HepG2 (cell line): ENCODE data around the gene CCR5AS.

Experiments used
- ATAC-seq: fragments of 200-7000 bp; cut with Tn5 transposase; 3 replicates; pipeline ENCODE4 v1.9.1; 2020; ENCODE audit warnings: mild to moderate bottlenecking, moderate library complexity
- BruUV-seq: library from RNA; stranded (reverse); fragments of 400-500 nt; replicated peaks from 2 replicates; lab custom pipeline; 2021; lab: Mats Ljungman, UMichigan
- CTCF ChIA-PET: fragments of 300-600 bp; formaldehyde crosslinking; extraction: SDS; loops from one replicate; lab custom pipeline; 2021; ENCODE audit warnings: low total read pairs, inconsistent platforms, low intra/inter-chr PET ratio; lab: Yijun Ruan, JAX
- POLR2A ChIA-PET: fragments of 350-600 bp; sonication (Branson Sonifier 250); formaldehyde crosslinking; loops from one replicate; lab custom pipeline; 2020; ENCODE audit warnings: antibody characterized with exemption, inconsistent platforms; lab: Yijun Ruan, JAX
- DNase-seq: peaks from one replicate; pipeline ENCODE4 v3.0.0-alpha.2; 2015; ENCODE audit warnings: low spot score
- FAIRE-seq: peaks from 3 replicates; lab custom pipeline; 2011; peaks lifted over from hg19 to GRCh38; lab: Jason Lieb, UNC
- H2AFZ ChIP-seq: one replicate; pipeline ENCODE4 v1.6.1; 2011; ENCODE audit warnings: low read length, inconsistent platforms
- H3K27ac ChIP-seq: fragments of 300-600 bp; 3 replicates; pipeline ENCODE4 v1.8.0; 2011; ENCODE audit warnings: mixed run types, mild to moderate bottlenecking, mixed read lengths, low read length, inconsistent platforms; ENCODE audit not compliant: insufficient read depth; ENCODE audit errors: extremely low read length
- H3K27me3 ChIP-seq, 2 experiments: fragments of 200-600 bp in 1 of 2; 2 replicates in 1 of 2; 3 replicates in 1 of 2; pipeline versions ENCODE4 v1.6.0 to v1.8.0; 2011; ENCODE audit warnings: low read length in 2 of 2, mild to moderate bottlenecking in 2 of 2, moderate library complexity in 2 of 2, inconsistent platforms in 1 of 2; ENCODE audit not compliant: insufficient read depth in 2 of 2, control insufficient read depth in 1 of 2
- H3K36me3 ChIP-seq, 2 experiments: fragments of 200-600 bp in 1 of 2; replicated peaks in 1 of 2; 2 replicates in 1 of 2; 3 replicates in 1 of 2; pipeline versions ENCODE4 v1.5.1 to v1.8.0; 2011; ENCODE audit warnings: low read length in 2 of 2, inconsistent platforms in 1 of 2; ENCODE audit not compliant: insufficient read depth in 2 of 2, control insufficient read depth in 1 of 2
- H3K4me1 ChIP-seq: 2 replicates; pipeline ENCODE4 v1.5.1; 2012; ENCODE audit warnings: low read length, inconsistent platforms; ENCODE audit not compliant: insufficient read depth
- H3K4me2 ChIP-seq: 2 replicates; pipeline ENCODE4 v1.6.0; 2011; ENCODE audit warnings: low read depth, low read length, inconsistent platforms
- H3K4me3 ChIP-seq, 3 experiments: fragments of 200-600 bp in 1 of 3; sonication (generic), shearing (Covaris generic) in 1 of 3; replicated peaks in 1 of 3; 2 replicates each; pipeline ENCODE4 v1.5.1; 2011 to 2016; ENCODE audit warnings: low read length in 3 of 3, inconsistent platforms in 2 of 3, low read depth in 2 of 3, mild to moderate bottlenecking in 2 of 3, control low read depth in 1 of 3, mixed read lengths in 1 of 3; ENCODE audit not compliant: insufficient read depth in 1 of 3
- H3K79me2 ChIP-seq: one replicate; pipeline ENCODE4 v1.6.1; 2011; ENCODE audit warnings: low read length, inconsistent platforms; ENCODE audit not compliant: insufficient read depth
- H3K9ac ChIP-seq: 2 replicates; pipeline ENCODE4 v1.6.0; 2011; ENCODE audit warnings: mild to moderate bottlenecking, low read depth, low read length, inconsistent platforms; ENCODE audit not compliant: insufficient read depth
- H3K9me3 ChIP-seq: 2 replicates; pipeline ENCODE4 v1.5.1; 2012; ENCODE audit warnings: mild to moderate bottlenecking, low read length
- H4K20me1 ChIP-seq: 2 replicates; pipeline ENCODE4 v1.6.0; 2011; ENCODE audit warnings: inconsistent platforms, mild to moderate bottlenecking, low read length, moderate library complexity; ENCODE audit not compliant: insufficient read depth
- DR1 ChIP-seq: sonication (generic); formaldehyde crosslinking; IDR thresholded peaks from 2 replicates; pipeline ENCODE4 v1.8.0; 2021; ENCODE audit warnings: mild to moderate bottlenecking, missing genetic modification reagents, inconsistent platforms
- ETV5 ChIP-seq: IDR thresholded peaks from 2 replicates; pipeline ENCODE4 v1.6.1; 2018; ENCODE audit warnings: missing biosample characterization, missing genetic modification reagents, inconsistent platforms, borderline replicate concordance
- HINFP ChIP-seq: sonication (generic); formaldehyde crosslinking; IDR thresholded peaks from 2 replicates; pipeline ENCODE4 v1.4.0; 2020; ENCODE audit warnings: low read depth, mild to moderate bottlenecking, missing genetic modification reagents
- HNRNPUL1 ChIP-seq: fragments of 200-400 bp; formaldehyde crosslinking; IDR thresholded peaks from 2 replicates; pipeline ENCODE4 v1.6.1; 2017; ENCODE audit warnings: low read depth, mild to moderate bottlenecking, low read length, moderate library complexity
- HOXA9 ChIP-seq: sonication (generic); formaldehyde crosslinking; IDR thresholded peaks from 2 replicates; pipeline ENCODE4 v1.8.1; 2022; ENCODE audit warnings: missing genetic modification reagents, mild to moderate bottlenecking, moderate library complexity, borderline replicate concordance
- IRF2 ChIP-seq: IDR thresholded peaks from 2 replicates; pipeline ENCODE4 v1.6.1; 2018; ENCODE audit warnings: missing genetic modification reagents, missing compliant biosample characterization
- RELA ChIP-seq: sonication (generic); formaldehyde crosslinking; IDR thresholded peaks from 2 replicates; pipeline ENCODE4 v1.4.0; 2020; ENCODE audit warnings: missing genetic modification reagents
- SAFB2 ChIP-seq: sonication (generic); formaldehyde crosslinking; IDR thresholded peaks from 2 replicates; pipeline ENCODE4 v1.5.1; 2020; ENCODE audit warnings: missing genetic modification reagents, low read depth, mild to moderate bottlenecking, borderline replicate concordance
- ZNF207 ChIP-seq: fragments of 450-650 bp; IDR thresholded peaks from 2 replicates; pipeline ENCODE4 v1.6.1; 2016; ENCODE audit warnings: antibody characterized with exemption, borderline replicate concordance
- ZNF652 ChIP-seq: IDR thresholded peaks from 2 replicates; pipeline ENCODE4 v1.6.1; 2016; ENCODE audit warnings: low read depth, borderline replicate concordance
- ZNF761 ChIP-seq: sonication (generic); formaldehyde crosslinking; conservative IDR thresholded peaks from 2 replicates; pipeline ENCODE4 v1.4.0; 2020; ENCODE audit warnings: mild to moderate bottlenecking, missing genetic modification reagents
- ZNF777 ChIP-seq: sonication (generic); formaldehyde crosslinking; IDR thresholded peaks from 2 replicates; pipeline ENCODE4 v1.4.0; 2020; ENCODE audit warnings: missing genetic modification reagents
- WGBS: methylation state at CpG from one replicate; pipeline ENCODE4 v1.1.6; 2017; ENCODE audit warnings: low lambda C conversion rate; 5-methylcytosine and 5-hydroxymethylcytosine counted together
- in situ Hi-C: cut with HindIII; loops from 2 replicates; pipeline ENCODE4 v1.10.0; 2017; ENCODE audit warnings: low pct_unique_long_range_greater_than_20kb; ENCODE audit not compliant: extremely low pct_ligation_motif_present
- intact Hi-C: fragments of 100-400 bp; cut with micrococcal nuclease; formaldehyde crosslinking; loops from one replicate; pipeline ENCODE4 v1.10.0; 2022; ENCODE audit not compliant: unreplicated experiment
- TF ChIP-seq, protein P1 (sequence below): sonication (generic); formaldehyde crosslinking; IDR thresholded peaks from 2 replicates; pipeline ENCODE4 v1.4.0; 2020; ENCODE audit warnings: missing genetic modification reagents
- TF ChIP-seq, protein P2 (sequence below): sonication (generic); formaldehyde crosslinking; IDR thresholded peaks from 2 replicates; pipeline ENCODE4 v1.8.1; 2022; ENCODE audit warnings: low read depth, mild to moderate bottlenecking, missing genetic modification reagents
- TF ChIP-seq, protein P3 (sequence below): sonication (generic); formaldehyde crosslinking; IDR thresholded peaks from 2 replicates; pipeline ENCODE4 v1.5.0; 2020; ENCODE audit warnings: missing genetic modification reagents
- TF ChIP-seq, protein P4 (sequence below): IDR thresholded peaks from 2 replicates; pipeline ENCODE4 v1.6.1; 2012; ENCODE audit warnings: inconsistent platforms
- TF ChIP-seq, protein P5 (sequence below): sonication (generic); formaldehyde crosslinking; IDR thresholded peaks from 2 replicates; pipeline ENCODE4 v1.8.0; 2022; ENCODE audit warnings: mild to moderate bottlenecking, missing genetic modification reagents; ENCODE audit not compliant: insufficient replicate concordance

The CCR5AS gene

DNA sequence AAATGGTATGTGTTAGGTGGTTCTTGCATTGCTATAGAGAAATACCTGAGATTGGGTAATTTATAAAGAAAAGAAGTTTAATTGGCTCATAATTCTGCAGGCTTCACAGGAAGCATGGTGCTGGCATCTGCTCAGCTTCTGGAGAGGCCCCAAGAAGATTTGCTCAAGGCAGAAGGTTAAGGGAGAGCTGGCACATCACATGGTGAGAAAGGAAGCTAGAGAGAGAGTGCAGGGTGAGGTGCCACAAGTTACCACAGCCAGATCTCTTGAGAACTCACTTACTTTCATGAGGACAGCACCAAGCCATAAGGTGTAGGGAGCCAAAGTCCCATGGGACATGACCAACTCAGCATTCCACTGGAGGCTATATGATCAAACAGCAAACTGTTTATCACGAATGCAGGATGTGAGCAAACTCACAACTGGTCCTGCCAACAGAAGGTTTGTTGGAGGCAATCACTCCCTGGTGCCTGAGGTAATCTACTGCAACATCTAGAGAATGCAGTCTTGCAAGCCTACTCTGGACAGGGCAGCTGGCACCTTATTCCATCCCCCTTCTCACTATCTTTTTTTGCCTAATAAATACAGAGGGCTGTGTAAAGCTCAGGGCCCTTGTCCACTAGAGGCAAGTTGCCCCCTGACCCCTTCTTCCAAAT, 81.1 kb downstream of the CCR5AS start:
- peaks cover 0 to 3% of the 10 kb centered on the region in 2 experiments; a peak in 1 of 5 replicates for H3K27me3 ChIP-seq
- WGBS: 0% methylated on average over 1 of the region's 1 CpG
- H2AFZ ChIP-seq: no peak overlapping the region
- no peak overlapping the region for H3K4me3 ChIP-seq
- H3K4me2 ChIP-seq: no peak overlapping the region
- H3K79me2 ChIP-seq: no peaks in the 10 kb centered on the region
- no peaks in the 10 kb centered on the region for H4K20me1 ChIP-seq
- no peak for ATAC-seq
- intact Hi-C loops: no loop called here
- no peak for TF ChIP-seq ZNF777
- TF ChIP-seq, protein P1, sequence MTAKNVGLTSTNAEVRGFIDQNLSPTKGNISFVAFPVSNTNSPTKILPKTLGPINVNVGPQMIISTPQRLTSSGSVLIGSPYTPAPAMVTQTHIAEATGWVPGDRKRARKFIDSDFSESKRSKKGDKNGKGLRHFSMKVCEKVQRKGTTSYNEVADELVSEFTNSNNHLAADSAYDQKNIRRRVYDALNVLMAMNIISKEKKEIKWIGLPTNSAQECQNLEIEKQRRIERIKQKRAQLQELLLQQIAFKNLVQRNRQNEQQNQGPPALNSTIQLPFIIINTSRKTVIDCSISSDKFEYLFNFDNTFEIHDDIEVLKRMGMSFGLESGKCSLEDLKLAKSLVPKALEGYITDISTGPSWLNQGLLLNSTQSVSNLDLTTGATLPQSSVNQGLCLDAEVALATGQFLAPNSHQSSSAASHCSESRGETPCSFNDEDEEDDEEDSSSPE (CRISPR knock-in tag): no peak
- no peak for TF ChIP-seq HNRNPUL1
- no peak for TF ChIP-seq HINFP (CRISPR knock-in tag)
- TF ChIP-seq, protein P2, sequence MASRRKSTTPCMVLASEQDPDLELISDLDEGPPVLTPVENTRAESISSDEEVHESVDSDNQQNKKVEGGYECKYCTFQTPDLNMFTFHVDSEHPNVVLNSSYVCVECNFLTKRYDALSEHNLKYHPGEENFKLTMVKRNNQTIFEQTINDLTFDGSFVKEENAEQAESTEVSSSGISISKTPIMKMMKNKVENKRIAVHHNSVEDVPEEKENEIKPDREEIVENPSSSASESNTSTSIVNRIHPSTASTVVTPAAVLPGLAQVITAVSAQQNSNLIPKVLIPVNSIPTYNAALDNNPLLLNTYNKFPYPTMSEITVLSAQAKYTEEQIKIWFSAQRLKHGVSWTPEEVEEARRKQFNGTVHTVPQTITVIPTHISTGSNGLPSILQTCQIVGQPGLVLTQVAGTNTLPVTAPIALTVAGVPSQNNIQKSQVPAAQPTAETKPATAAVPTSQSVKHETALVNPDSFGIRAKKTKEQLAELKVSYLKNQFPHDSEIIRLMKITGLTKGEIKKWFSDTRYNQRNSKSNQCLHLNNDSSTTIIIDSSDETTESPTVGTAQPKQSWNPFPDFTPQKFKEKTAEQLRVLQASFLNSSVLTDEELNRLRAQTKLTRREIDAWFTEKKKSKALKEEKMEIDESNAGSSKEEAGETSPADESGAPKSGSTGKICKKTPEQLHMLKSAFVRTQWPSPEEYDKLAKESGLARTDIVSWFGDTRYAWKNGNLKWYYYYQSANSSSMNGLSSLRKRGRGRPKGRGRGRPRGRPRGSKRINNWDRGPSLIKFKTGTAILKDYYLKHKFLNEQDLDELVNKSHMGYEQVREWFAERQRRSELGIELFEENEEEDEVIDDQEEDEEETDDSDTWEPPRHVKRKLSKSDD (CRISPR knock-in tag): no peak
- TF ChIP-seq HOXA9 (CRISPR knock-in tag): no peak
- TF ChIP-seq, protein P3, sequence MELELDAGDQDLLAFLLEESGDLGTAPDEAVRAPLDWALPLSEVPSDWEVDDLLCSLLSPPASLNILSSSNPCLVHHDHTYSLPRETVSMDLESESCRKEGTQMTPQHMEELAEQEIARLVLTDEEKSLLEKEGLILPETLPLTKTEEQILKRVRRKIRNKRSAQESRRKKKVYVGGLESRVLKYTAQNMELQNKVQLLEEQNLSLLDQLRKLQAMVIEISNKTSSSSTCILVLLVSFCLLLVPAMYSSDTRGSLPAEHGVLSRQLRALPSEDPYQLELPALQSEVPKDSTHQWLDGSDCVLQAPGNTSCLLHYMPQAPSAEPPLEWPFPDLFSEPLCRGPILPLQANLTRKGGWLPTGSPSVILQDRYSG: no peak
- TF ChIP-seq ZNF761: no peak
- TF ChIP-seq, protein P4, sequence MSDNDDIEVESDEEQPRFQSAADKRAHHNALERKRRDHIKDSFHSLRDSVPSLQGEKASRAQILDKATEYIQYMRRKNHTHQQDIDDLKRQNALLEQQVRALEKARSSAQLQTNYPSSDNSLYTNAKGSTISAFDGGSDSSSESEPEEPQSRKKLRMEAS: no peak
- no peak for TF ChIP-seq RELA (CRISPR knock-in tag)
- TF ChIP-seq, protein P5, sequence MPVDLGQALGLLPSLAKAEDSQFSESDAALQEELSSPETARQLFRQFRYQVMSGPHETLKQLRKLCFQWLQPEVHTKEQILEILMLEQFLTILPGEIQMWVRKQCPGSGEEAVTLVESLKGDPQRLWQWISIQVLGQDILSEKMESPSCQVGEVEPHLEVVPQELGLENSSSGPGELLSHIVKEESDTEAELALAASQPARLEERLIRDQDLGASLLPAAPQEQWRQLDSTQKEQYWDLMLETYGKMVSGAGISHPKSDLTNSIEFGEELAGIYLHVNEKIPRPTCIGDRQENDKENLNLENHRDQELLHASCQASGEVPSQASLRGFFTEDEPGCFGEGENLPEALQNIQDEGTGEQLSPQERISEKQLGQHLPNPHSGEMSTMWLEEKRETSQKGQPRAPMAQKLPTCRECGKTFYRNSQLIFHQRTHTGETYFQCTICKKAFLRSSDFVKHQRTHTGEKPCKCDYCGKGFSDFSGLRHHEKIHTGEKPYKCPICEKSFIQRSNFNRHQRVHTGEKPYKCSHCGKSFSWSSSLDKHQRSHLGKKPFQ: no peak
- TF ChIP-seq IRF2 (CRISPR knock-in tag): no peak
- no peak for TF ChIP-seq SAFB2
- TF ChIP-seq ZNF207: no peak
- no peak for TF ChIP-seq ETV5 (CRISPR knock-in tag)
- no peak for TF ChIP-seq ZNF652
- no peak for TF ChIP-seq DR1 (CRISPR knock-in tag)
- no TSS peak for BruUV-seq
- no peak for DNase-seq
- no peak overlapping the region for H3K27ac ChIP-seq
- FAIRE-seq: no peak
- no peaks in the 10 kb centered on the region for H3K36me3 ChIP-seq
- CTCF ChIA-PET: no interaction called here
- no peak overlapping the region for H3K9ac ChIP-seq
- in situ Hi-C loops: no loop called here
- no peaks in the 10 kb centered on the region for H3K9me3 ChIP-seq
- POLR2A ChIA-PET: no interaction called here
- no peaks in the 10 kb centered on the region for H3K4me1 ChIP-seq
